Cortex of kidney (tissue), 1 donor: Measurements from ENCODE around the gene RSAD2.

ENCODE experiments used
- DNase-seq: peaks from one replicate; lab custom pipeline; 2025; lab: John Stamatoyannopoulos, UW

Gene RSAD2

DNA sequence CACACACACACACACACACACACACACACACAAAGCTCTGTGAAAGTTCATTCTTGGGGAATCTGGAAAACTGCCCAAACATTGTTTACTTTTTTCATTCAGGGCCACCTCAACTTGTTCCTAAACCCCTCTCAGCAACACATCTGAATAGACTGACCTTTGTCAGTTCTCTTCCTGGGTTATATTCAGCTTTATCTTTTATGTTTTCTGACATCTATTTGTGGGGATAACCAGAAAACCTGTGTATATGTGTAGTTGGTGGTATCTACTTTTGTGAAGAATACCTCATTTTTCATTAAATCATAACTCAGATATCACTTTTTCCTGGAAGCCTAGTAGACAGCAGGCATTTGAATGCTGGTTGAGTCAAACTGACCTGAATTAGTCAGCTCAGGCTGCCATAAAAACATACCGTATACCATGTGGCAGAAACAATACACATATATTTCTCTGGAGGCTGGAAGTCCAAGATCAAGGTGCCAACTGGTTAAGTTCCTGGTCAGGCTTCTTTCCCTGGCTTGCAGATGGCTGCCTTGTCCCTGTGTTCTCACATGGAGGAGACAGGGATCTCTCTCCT, 28.7 kb downstream of the RSAD2 start:
- DNase-seq, result no peak

DNA sequence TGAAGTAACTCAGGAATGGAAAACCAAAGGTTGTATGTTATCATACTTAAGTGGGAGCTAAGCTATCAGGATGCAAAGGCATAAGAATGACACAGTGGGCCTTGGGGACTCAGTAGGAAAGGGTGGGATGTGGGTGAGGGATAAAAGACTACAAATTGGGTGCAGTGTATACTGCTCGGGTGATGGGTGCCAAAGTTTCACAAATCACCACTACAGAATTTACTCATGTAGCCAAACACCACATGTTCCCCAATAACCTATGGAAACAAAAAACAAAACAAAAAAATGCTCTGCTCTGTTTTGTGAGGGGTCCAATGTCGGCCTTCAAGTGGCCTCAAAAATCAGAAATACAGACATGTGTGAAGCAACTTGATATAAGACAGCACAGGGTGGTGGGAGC, 30.7 kb downstream of the RSAD2 start:
- DNase-seq, result no peak

DNA sequence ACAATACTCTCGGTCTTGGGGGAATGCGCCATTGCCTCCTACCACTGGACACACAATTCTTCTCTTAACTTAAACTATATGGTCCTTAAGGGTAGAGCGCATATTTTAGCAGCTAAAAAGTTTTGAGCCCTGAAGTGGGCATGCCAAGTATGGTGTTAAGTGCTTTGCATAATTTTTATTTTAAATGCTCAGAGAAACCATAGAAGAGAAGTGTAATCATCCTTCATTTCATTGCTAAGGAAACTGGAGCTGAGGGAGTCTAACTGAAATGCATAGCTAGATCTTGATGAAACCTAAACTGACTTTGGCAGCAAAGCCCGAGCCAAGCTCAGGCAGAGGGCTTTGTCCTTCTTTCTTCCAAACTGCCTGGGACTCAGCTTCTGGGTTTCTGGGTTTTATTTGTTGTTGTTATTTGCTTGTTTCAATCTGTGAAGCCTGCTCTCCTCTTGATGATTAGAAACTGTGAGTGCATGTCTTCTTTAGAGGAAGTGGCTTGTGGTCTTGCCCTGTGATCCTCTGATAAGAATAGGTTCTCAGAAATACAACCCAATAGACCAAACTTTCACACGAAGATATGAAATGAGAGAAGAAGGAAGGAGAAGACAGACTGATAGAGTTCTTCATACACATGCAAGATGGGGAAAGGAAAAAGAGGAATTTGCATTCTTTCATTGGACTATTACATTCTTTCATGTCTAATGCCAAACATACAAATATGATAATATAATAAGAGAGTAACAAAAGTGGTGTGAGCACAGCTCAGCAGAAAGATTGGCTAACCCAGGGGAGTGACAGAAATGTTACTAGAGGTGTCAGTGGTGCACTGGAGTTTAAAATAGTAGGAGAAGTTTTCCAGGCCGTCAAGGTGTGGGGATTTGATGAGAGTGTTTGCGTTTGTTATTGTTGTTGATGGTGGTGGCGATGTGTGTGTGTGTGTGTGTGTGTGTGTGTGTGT, 32.1 kb downstream of the RSAD2 start:
- no peak for DNase-seq

DNA sequence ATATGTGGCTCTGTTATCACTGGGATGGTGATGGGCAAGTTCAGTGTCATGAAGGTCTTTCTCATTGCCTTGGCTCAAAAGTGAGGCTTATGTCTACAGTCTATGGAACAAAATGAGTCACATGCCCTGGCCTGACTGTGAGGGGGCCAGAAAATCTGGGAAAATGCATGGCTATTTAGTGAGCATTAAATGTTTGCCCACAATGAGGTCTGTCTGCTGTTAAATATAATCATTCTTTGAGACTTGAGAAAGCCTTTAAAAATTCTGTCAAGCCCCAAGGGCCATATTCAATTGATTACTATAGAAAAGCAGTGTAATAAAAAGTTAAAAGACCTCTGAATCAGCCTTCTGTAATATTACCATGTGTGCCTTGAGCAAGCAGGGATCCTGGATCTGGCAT, 34.1 kb downstream of the RSAD2 start:
- no peak for DNase-seq

DNA sequence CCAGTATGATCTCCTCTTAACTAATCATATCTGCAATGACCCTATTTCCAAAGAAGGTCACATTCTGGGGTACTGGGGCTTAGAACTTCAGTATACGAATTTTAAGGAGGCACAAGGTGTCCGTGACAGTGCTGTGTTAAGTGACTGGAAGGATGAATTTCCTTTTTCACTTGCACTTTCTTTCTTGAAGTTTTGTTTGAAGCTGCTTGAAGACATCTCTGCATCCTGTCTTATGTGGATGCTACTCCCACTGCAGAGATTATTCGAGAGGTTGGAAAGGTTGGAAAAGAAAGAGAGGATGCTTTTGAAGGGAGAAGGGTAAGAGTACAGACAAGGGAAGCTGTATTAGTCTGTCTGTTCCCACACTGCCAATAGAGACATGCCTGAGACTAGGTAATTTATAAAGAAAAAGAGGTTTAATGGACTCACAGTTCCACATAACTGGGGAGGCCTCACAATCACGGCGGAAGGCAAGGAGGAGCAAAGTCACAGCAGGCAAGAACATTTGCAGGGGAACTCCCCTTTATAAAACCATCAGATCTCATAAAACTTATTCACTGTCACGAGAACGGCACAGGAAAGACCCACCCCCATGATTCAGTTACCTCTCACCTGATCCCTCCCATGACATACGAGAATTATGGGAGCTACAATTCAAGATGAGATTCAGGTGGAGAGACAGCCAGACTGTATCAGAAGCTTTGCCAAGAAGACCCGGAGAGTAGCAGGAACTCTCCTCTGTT, 36.0 kb downstream of the RSAD2 start:
- no peak for DNase-seq

DNA sequence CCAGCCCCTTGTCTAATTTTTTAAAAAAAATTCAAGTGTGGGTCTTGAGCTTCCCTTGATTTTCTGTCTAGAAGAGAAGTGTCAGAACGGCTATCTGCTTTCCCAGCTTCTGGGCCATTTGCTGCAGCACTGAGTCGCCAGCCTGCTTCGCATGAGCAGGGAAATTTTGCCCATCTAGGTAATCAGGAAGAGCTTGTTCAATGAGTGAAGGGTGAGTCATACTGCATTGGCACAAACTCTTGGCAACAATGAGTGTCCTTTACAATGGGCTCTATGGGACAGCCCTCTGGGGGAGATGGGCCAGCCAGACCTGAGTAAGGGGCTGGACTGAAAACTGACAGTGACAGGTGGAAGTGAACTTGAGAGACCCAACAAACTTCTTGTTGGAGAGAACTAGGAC, 37.3 kb downstream of the RSAD2 start:
- DNase-seq, result no peak

DNA sequence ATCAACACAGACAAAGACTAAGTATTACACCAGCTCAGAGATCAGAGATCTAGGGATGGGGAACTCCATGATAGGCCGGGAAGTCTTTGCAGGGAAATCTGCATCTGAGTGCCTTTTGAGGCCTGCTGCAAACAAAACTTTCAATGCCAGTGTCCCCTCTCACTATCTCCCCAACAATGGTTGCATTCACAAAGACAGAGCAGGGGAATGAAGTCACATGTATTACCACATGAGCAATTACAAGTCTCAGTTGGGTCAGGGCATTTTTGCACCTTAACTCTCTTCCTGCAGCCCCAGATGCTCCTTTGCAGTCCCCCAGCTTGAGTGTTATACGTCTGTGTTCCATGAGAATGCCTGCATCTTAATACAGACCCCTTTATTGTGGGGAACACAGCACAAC, 37.8 kb downstream of the RSAD2 start:
- DNase-seq, result no peak

DNA sequence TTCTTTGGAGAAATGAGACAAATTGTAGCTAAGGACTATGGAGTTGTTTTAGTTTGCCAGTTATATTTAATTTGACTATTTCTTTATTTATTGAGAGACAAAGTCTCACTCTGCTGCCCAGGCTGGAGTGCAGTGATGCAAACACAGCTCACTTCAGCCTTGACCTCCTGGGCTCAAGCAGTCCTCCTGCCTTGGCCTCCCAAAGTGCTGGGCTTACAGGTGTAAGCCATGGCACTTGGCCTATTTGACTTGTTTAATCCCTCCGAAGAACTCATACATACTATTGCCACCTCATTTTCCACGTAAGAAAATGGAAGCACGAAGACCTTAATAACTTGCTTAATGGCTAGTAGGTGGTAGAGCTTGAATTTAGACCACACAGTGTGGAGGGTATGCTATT, 38.6 kb downstream of the RSAD2 start:
- no peak for DNase-seq

DNA sequence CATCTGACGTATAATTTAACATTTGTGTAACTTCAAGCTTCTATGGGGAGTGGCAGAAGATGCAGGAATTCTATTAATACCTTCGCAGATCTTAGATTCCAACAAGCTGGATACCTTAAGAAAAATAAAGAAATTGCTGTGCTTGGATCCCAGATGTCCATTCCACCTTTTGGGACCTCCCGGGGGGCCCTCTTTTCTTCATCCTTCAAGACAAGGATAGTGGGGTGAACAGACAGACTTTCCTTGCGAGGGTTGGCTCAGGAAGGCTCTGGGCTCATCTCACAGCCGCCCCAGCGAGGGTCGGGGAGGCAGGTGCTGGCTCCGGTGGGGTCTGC, 39.1 kb downstream of the RSAD2 start:
- no peak for DNase-seq

DNA sequence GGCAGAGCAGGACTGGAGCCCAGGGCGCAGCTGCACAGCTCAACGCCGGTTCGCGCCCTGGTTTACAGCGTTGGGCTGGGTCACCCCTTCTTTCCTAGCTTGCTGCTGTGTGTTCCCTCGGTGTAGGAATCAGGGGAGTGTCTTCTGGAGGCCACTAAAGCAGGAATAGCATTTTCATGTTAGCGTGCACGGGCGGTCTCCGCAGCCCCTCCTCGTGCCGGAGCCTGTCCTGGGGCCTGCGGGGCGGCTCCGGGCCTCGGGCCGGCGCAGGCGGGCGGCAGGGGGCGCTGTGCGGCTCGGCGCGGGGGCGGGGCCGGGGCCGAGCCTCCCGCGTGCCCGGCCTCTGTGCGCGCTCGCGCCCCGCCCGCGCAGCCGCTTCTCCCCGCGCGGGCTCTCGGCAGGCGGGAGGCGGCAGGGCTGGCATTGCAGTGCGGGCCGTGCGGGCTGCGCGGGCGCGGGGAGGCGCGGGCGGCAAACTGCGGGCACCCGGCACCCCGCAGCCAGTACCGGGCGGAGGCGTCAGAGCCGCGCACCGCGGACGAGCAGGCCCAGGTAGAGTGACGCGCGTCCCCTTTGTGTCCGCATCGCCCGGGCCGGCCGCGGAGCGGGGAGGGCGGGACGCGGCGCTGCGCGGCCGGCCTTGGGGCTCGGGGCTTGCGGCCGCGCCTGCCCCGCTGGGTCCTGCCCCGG, 39.6 kb downstream of the RSAD2 start, which contains the start of gene RNF144A:
RNF144A (plus strand) TSS at position 342 of the 690 bp plus-strand sequence. CDS start 79,515 bp downstream, outside the sequence.
- no peak for DNase-seq

DNA sequence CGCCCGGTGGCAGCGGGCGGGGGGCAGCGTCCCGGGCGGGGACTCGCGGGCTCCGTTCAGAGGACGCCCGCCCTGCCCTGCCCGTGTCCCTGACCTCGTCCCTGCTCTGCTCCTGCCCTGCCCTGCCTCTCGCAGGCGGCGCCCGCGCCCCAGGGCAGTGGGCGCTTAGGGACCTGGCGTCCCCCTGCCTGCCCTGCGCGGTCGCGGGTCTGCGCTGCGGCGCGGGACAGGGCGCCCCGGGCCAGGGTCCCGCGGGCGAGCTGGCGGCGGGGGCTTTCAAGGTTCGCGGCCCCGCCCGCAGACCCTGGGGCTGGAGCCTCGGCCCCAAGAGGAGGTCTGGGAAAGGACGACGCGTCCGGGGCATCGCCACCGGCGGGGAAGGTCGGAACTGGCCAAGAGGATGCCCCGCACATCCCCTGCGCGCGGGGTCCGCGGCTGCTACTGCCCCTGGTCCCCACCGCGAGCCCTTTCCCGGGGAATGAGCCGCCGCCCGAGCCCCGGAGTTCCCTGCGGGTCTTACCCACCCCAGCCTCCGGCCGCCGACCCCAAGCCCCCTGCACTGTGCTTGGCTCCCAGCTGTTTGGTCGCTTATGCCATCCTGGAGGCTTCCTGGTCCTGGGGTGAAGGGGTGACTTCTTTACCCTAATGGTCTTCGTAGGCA, 40.3 kb downstream of the RSAD2 start:
- DNase-seq, result no peak

DNA sequence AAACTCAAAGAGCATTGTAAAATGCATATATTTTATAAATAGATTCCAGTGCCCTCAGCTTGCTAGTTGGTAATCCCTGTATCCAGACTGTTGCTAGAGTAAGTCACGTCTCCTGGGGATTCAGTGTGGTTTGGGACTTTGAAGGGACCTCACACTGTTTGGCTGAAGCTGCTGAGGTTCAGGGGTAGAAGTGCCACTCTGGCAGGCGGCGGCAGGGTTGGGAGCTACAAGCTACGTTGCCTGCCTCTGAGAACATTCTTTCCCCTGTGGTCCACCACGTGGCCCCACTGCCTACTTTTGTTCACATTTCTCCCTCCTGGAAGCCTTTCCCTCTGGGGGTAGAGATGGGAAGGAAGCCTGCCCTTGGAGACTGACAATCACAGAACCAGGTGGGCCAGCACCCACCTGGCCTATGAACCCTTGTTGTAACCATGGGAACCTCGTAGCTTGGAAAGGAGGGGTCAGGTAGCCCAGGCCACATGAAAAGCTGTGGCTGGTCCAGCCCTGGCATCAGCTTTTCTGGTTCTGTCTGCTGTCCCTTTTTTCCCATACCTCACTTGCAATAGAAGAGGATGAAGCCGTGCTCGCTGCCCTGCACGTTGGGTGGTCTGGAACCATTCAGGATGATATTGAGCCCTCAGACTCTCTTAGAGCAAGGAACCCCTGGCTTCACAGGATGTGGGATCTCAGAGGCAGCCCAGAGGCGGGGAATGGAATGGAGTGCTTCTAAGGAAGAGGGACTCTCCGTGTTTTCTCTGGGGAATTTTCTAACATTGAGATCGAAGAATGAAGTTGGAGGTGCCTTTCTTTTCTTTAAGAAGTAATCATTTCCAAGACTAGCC, 42.5 kb downstream of the RSAD2 start:
- DNase-seq, result no peak

DNA sequence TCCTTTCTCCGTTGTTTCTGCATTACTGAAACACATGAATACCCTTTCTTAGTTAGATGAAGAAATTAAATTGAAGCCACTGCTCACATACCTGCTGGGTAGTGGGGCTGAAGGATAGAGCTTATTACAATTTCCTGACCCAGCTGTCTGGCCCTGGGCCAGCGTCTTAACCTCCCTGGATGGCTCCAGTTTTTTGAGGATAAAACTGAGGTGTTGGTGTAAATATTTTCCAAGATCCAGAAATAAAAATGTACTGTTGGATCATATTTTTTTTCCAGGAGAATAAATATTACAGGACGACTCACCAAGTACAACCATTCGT, 43.1 kb downstream of the RSAD2 start:
- no peak for DNase-seq

DNA sequence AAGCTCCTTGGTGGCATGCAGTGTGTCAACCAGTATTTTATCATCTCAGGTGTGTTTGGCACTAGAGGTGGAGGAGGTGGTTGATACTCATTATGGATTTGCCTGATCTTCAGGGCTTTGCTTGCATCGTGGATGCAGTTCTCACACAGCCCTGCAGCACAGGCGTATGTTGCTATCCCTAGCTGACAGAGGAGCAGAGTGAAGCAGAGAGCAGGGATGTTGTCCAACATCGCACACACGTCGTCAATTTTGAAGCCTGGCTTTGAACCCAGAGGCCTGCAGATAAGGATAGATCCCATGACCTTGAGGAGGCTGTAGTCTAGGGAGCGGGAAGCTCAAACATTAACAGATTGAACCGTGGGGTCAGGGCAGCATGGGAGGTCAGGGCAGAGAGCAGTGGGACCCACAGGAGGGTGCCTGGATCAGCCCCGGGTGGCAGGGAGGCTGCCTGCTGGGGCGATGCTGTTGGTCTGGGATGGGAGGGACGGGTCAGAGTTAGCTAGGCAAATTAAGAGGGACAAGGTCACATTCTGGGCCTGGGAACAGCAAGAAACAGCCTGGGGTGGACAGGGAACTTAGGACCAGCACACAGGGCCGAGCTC, 43.8 kb downstream of the RSAD2 start:
- DNase-seq, result no peak

DNA sequence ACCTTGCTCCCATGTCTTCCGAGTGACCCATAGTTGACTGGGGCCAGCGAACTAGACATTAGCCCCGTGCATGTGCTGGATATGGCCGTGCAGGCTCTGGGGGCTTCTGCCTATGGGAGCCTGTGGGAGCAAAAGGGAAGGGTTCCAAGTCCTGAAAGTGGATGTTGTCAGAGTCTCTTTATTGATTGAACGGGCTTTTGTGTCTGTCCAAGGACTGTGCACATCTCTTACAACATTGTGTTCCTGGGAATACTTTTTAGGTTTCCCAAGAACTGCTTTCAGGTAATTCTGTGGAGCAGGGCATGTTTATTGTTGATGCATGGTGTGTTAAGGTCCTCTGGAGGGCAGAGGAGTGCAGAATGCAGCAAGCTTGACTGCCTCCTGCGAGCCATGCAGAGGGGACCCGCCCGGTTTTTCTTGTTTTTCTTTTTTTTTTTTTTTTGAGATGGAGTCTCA, 44.7 kb downstream of the RSAD2 start:
- no peak for DNase-seq

DNA sequence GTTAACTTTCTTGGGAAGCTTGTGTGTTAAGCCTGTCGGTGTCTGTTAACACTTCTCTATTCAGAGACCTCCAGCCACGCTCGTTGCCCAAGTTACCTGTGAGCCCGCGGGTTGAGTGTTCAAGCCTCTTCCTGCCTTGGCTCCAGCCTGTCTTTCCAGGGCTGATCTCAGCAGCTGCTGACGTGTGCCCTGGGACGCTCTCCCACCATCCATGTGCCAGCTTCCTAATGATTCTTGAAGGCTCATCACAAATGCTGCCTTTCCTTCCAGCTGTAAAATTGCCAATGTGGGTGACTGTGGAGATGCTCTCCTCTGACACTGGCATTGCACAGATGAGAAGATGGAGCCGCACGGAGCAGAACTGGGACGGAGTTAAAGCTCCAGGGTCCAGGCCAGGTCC, 45.7 kb downstream of the RSAD2 start:
- no peak for DNase-seq

DNA sequence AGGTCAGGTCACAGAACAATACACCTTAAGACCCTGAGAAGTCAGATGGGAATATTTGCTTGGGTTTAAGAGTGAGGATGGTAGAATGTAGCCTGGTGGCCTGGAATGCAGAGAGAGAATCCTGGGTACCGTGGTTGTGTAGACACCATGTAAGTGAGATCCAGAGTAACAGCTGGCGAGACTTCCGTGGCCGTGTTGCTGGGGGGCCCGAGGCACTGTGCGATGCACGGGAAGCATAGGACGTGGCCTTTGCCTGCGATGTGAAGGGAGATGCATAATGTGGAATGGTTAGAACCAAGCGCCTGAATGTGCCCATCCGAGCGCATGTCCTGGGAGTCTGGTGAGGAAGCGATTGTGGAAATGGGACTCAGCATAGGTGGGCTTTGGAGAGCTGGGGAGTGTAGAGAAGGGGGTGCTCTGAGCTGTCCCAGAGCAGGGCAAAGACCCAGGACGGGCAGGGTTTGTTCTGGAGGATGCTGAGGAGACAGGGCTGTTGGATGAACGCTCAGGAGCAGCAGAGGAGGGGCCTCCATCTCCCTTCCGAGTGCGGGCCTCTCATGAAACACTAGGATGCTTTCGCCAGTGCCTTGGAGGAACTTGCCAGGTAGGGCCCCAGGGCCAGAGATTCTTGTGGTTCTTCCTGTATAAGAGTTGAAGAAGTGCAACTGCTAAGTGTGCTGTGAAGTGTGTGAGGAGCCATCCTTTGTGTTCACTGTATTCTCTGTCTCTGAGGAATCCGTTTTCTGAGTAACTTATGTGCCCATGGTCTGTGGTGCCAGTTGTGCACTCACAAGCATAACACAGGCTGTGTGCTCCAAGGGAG, 46.7 kb downstream of the RSAD2 start:
- DNase-seq, result no peak

DNA sequence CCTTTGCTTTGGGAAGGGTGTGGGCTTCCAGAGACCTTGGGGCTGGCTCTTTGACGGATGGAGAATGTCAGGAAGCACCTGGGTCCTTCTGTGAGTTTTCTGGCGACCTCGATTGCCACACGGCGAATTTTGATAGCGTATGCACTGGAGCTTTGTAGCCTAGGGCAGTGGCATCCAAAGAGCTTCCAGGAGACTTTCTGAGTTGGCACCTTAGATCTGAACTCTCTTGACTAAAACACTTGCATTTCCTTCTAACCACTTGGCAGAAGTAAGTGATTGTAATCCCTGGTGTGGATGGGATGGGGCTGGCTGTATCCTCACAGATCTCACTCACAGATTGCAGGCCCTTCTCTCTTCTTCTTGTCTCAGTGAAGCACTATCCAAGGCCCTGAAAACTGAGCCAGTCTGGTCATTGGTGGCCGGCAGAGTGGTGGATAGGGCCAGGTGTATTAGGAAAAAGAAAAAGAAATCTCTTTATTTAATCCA, 47.4 kb downstream of the RSAD2 start:
- no peak for DNase-seq

DNA sequence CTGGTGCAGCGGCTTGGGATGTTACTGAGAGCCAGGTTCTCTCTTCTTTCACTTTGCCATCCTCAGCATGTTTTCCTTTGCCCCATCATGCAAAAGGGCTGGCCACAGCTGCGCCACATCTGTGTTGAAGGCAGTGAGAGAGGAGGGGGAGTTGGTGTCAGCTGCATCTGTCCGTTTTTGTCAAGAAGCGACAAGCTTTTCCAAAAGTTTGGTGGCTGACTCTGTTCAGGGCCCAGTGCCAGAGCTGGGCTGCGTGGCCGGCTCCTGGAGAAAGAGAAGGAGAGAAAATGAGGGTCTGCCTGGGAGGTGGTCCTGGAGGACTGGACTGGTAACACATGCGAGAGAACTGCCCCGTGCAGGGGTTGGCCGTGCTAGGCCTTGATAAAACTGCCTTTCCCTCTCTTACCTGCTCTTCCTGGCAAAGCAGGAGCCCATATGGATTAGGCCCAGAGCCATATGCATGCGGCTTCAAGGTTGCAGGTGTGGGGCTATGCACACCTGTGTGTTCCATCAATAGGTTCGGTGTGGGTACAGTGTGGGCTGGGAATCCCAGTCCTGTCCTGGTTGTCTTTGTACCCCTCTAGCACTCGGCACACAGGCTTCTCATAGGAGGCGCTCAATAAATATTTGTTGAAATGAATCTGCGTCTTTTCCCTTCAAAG, 48.6 kb downstream of the RSAD2 start:
- DNase-seq, result no peak
